Endodermal cell (in vitro differentiated cells): ENCODE data around the gene RBL1. TPM values are rescaled to one million over a fixed set of nuclear protein-coding genes. Genes with fewer than 3 reads are reported as not detected.

Experiments used
- total RNA-seq, 2 donors: library from RNA; stranded (reverse); fragmentation: NEBNext Ultra II Directional in 1 of 2; extraction: Animal tissue kit (Norgen Biotek cat#: 25700) in 1 of 2; gene quantifications; 2 replicates in 1 of 2; 3 replicates in 1 of 2; pipeline ENCODE4 v1.2.1, GENCODE V29; 2021

Gene RBL1
- total RNA-seq, 2 donors from 2014 or later = 11.4 to 16.7 TPM

Other genes starting within 250 kb of the RBL1 start
- gene TLDC2, start 219.9 kb downstream of the RBL1 start, total RNA-seq = under 1 TPM; 0.18 to 0.24 TPM
- 1 to 10 TPM; 3.7 to 4.9 TPM for gene SAMHD1, start 144.3 kb downstream of the RBL1 start, total RNA-seq
- 100 to 1,000 TPM; 230 to 242 TPM for gene RPN2, start 83.3 kb upstream of the RBL1 start, total RNA-seq
- 1 to 10 TPM; 1.8 to 2.8 TPM for gene MROH8, start 83.6 kb upstream of the RBL1 start, total RNA-seq
- gene GHRH, start 165.8 kb upstream of the RBL1 start, total RNA-seq = not detected
- 10 to 100 TPM; 44.4 to 49.9 TPM for gene MANBAL, start 193.7 kb upstream of the RBL1 start, total RNA-seq